ENCODE data around the gene OR11A1. TPM values are rescaled to one million over a fixed set of nuclear protein-coding genes. Genes with fewer than 3 reads are reported as not detected.
"Not testable (repeated sequence)": the region's sequence is repeated elsewhere in the genome, so short reads cannot be mapped to it uniquely, and the experiment has no call there.

OR11A1 gene
- total RNA-seq, 3 donors from 2014 or later, result not detected

DNA sequence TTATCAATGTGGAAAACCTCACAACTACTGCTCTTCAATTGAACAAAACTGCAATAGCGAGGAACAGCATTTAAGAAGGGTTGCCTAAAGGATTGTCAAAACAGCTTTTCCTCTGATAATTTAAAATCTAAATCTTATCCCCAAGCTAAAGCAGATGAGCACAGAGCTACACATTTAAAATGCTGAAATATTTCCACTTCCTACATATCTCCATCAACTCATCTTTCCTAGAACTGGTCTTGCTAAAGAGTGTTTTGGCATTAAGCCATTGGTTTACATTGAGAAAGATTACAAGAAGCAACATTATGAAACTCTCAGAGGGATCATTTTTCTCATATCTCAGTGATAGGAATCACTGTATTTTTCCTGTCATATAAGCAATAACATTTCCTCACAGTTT is 14.2 kb downstream of the OR11A1 start:
- TF ChIP-seq, protein P1, sequence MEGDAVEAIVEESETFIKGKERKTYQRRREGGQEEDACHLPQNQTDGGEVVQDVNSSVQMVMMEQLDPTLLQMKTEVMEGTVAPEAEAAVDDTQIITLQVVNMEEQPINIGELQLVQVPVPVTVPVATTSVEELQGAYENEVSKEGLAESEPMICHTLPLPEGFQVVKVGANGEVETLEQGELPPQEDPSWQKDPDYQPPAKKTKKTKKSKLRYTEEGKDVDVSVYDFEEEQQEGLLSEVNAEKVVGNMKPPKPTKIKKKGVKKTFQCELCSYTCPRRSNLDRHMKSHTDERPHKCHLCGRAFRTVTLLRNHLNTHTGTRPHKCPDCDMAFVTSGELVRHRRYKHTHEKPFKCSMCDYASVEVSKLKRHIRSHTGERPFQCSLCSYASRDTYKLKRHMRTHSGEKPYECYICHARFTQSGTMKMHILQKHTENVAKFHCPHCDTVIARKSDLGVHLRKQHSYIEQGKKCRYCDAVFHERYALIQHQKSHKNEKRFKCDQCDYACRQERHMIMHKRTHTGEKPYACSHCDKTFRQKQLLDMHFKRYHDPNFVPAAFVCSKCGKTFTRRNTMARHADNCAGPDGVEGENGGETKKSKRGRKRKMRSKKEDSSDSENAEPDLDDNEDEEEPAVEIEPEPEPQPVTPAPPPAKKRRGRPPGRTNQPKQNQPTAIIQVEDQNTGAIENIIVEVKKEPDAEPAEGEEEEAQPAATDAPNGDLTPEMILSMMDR (IDR thresholded peaks at IDR 0.05), result no peak
- intact Hi-C loops (cut with DNase I, micrococcal nuclease), result no loop called here
- Histone ChIP-seq H3K9me3 (no peaks in the 10 kb centered on the region), H3K4me1 (ENCODE audit: low read depth) (no peaks in the 10 kb centered on the region), H3K4me3 (no peak overlapping the region), H3K36me3 (ENCODE audit: low read depth) (no peaks in the 10 kb centered on the region)
- DNase-seq (no peak), ATAC-seq (no peak)

DNA sequence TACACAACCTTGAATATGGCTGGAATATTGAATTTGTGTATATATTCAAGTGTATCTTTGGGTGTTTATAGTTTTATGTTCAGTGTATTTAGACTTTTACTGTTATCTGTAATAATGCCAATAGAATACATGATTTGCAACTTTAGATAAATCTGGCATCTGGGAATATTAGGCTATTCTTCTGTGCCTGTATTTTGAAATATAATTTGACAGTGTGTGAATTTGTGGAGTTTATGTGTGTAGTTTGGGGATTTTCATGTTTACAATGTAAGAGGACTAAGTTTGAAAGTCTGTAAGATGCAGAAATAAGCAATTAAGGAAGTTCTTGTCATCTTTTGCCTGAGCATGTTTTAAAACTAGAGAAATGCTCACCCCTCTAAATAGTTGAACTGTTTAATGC is 17.9 kb downstream of the OR11A1 start, which contains the start of gene OR10C1:
OR10C1 (plus strand) TSS at position 301 of the 400 bp plus-strand sequence. CDS start 710 bp downstream, outside the sequence.
- Histone ChIP-seq H3K4me3 (no peak within 1 kb of the TSS), H3K9me3 (no peaks in the 10 kb centered on the region), H3K36me3 (ENCODE audit: low read depth) (no peaks in the 10 kb centered on the region), H3K4me1 (ENCODE audit: low read depth) (no peaks in the 10 kb centered on the region)
- TF ChIP-seq, protein P1 (IDR thresholded peaks at IDR 0.05), result no peak
- DNase-seq (no peak), ATAC-seq (no peak)
- intact Hi-C loops (cut with DNase I, micrococcal nuclease), result no loop called here

DNA sequence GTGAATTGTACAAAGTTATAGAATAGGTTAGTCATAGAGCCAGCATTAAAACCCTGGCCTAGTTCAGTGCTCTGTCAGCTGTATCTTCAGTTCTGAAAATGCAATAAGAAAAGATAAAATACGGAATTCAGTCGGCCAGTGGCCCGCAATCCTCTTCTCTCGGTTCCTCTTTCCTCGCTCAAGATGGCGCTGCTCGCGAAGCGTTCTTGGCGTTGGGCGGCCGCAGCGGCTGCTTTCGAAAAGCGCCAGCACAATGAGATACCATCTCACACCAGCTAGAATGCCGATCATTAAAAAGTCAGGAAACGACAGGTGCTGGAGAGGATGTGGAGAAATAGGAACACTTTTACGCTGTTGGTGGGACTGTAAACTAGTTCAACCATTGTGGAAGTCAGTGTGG is 20.1 kb downstream of the OR11A1 start:
- intact Hi-C loops (cut with DNase I, micrococcal nuclease); H3K4me3 ChIP-seq; H3K36me3 ChIP-seq (ENCODE audit: low read depth); H3K9me3 ChIP-seq; DNase-seq; H3K4me1 ChIP-seq (ENCODE audit: low read depth); ATAC-seq: not testable (repeated sequence)

DNA sequence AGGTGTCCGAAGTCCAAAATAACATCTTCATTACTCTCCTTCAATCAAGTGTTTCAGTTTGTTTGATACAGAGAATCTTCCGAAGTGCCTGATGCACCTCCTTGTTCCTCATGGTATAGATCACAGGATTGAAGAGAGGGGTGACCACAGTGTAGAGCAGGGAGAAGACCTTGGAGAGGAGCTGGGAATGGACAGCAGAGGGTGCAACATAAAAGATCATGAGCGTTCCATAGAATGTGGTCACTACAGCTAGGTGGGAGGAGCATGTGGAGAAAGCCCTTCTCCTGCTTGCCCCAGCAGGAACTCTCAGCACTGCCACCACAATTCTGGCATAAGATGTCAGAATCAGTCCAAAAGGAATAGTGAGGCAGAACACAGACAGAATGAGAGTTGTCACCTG is 30.2 kb downstream of the OR11A1 start:
- TF ChIP-seq, protein P1 (IDR thresholded peaks at IDR 0.05), result no peak
- ATAC-seq, result no peak
- H3K4me1 ChIP-seq (ENCODE audit: low read depth), result no peaks in the 10 kb centered on the region
- H3K4me3 ChIP-seq, result no peak overlapping the region
- no peaks in the 10 kb centered on the region for H3K9me3 ChIP-seq
- no peak for DNase-seq
- intact Hi-C loops (cut with DNase I, micrococcal nuclease), result no loop called here
- H3K36me3 ChIP-seq (ENCODE audit: low read depth), result no peaks in the 10 kb centered on the region

DNA sequence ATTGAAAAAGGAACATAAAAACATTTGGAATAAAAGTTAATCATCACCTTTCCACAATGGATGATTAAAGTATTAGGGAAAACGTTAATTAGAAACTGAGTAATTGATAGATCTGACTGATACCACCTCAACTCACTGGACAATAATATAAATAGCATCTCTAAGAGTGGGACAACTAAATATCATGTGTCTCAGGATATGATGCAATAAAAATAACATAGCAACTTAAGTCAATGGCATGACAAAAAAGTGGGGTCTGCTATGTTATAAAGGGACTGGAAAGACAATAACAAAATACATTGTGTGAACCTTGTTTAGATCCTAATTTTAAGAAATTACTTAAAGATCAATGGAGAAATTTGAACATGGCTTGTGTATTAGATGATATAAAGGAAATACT is 31.8 kb downstream of the OR11A1 start:
- Histone ChIP-seq H3K4me3 (no peak overlapping the region), H3K4me1 (ENCODE audit: low read depth) (no peaks in the 10 kb centered on the region), H3K36me3 (ENCODE audit: low read depth) (no peaks in the 10 kb centered on the region), H3K9me3 (no peaks in the 10 kb centered on the region)
- ATAC-seq (no peak), DNase-seq (no peak)
- intact Hi-C loops (cut with DNase I, micrococcal nuclease), result no loop called here
- TF ChIP-seq, protein P1 (IDR thresholded peaks at IDR 0.05), result no peak

DNA sequence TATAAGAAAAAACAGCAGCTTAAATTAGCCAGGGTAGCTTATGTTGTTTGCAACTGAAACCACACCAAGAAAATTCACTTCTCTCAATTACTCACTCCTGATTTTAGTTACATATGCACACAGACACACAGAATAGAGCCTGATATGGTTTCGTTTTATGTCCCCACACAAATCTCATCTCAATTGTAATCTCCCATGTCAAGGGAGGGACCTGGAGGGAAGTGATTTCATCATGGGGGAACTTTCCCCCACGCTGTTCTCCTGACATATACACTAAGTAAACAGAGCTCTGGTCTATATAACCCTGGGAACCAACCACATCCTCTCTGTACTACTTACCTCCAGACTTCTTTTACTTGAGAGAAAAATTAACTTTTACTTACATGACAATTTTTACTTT is 32.3 kb downstream of the OR11A1 start:
- H3K4me3 ChIP-seq, result no peak overlapping the region
- H3K4me1 ChIP-seq (ENCODE audit: low read depth), result no peaks in the 10 kb centered on the region
- intact Hi-C loops (cut with DNase I, micrococcal nuclease), result no loop called here
- TF ChIP-seq, protein P1 (IDR thresholded peaks at IDR 0.05), result no peak
- H3K36me3 ChIP-seq (ENCODE audit: low read depth), result no peaks in the 10 kb centered on the region
- H3K9me3 ChIP-seq, result no peaks in the 10 kb centered on the region
- DNase-seq (no peak), ATAC-seq (no peak)

Data from mucosa of descending colon (tissue), 3 donors.